Amygdala (tissue), 56 donors: ENCODE results near the gene ATP5F1E.
A peak's percentile ranks its signal among the peaks of the same experiment; 100 is the strongest.
"Not testable (repeated sequence)": the region's sequence is repeated elsewhere in the genome, so short reads cannot be mapped to it uniquely, and the experiment has no call there.

Experiments
- DNase-seq, 56 donors: peaks; one replicate each; lab custom pipeline; 2025; lab: John Stamatoyannopoulos, UW

The ATP5F1E gene

DNA sequence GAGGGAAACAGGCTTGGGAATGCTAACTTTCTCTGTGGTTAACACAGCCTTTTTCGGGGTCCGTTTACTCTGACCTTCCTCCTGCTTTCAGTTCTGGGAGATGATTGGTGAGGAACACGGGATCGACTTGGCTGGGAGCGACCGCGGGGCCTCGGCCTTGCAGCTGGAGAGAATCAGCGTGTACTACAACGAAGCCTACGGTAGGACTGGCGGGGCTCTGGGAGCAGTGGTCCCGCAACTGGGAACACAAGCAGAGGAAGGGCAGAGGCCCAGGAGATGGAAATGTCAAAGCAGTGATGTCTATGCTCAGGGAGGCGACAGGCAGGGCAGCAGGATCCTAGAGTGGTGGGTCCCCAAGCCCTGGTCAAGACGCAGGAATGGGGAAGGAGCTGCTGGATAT, 9.4 kb downstream of the ATP5F1E start:
- no peak for DNase-seq

DNA sequence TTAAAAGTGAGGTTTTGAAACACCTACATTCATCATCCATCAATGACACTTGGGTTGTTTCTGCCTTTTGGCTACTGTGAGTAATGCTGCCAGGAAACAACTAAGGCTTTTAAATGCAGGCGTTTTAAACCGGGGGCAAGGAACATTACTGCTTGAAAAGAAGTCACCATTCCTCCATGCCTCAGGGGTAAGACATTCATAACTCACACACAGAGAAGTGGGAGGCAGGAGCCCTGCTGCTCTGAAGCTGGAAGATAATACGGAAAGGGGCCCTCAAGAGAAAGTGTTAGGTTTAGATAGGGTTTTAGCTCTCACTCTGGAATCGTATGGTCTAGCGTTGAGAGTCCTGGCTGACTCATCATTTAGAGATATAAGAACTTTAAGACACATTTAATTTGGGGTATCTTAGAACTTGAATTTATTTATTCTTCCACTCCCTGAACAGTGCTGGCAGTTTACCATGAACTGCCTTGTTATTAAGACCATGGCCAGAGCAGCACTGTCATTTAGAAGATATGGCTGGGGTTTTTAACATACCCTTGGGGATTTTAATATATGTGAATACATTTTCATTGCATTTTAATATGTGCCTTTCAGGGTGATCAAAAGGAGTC, 11.1 kb downstream of the ATP5F1E start:
- DNase-seq = no peak

DNA sequence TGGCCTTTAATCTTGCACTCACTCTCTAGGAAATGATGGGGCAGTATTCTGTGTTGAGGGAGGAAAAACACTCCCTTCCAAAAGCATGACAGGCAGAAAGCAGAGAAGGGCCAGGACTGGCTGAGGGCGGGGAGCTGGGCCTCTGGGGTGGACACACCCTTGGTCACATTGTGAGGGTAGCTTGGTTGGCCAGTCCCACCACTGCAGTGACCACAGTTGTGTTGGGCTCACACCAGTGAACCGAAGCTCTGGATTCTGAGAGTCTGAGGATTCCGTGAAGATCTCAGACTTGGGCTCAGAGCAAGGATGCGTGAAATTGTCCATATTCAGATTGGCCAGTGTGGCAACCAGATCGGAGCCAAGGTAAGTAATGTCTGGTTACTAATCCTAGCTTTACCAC, 12.9 kb downstream of the ATP5F1E start, which contains the start of gene TUBB1:
Gene TUBB1, plus strand, starts transcription at position 213 of the 400 bp plus-strand sequence. Its CDS starts 94 bp downstream, at position 307.
- DNase-seq = no peak

DNA sequence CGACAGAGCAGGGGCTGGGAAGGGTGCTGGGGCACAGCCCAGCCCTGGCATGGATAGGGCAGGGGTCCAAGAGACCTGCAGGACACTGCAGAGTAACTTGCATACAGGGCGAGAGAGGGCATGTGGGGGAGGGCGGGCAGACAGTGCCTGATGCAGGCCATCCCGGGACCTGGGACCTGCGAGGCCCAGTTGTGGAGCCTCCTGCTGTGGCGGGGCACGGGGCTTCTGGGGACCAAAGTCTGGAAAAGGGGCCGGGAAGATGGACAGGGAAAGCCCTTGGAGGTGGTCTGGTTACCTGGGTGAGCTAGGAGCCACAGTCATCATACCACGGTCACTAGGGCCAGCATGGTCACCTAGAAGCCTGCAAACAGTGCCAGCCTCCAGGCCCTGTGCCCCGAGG, 13.3 kb downstream of the ATP5F1E start:
- DNase-seq = no peak

DNA sequence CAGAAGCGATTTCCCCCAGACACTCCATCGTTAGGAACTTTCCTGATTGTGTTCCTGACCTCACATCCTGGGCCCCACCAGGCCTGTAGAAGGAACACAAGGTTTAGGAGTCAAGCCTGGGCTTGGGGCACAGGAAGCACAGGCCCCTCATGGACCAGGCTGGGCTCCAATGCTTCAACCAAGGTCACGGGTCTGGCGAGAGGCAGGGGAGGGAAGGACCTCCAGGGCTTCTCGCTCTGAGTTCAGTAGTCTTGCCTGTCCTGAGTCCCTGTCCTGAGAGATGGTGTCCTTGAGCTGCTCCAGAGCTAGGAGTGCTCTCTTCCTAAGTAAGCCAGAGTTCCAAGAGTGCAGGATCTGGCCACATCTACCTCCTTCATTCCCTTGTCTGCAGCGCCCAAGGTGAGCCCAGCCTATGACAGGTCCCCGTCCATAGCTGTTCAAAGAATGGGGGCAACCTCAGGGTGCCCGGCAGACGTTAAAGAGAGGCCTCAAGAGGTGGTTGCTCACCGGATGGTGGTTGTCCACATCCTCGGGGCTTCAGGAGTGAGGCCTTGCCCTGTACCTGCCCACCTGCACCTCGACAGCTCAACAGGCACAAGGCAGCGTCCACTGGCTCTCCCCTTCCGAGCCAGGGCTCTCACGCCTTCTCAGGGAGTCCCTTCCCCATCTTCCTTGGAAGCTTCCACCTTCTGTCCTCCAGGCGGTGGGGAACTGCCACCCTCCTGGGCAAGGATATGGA, 14.5 kb downstream of the ATP5F1E start:
- DNase-seq = no peak

DNA sequence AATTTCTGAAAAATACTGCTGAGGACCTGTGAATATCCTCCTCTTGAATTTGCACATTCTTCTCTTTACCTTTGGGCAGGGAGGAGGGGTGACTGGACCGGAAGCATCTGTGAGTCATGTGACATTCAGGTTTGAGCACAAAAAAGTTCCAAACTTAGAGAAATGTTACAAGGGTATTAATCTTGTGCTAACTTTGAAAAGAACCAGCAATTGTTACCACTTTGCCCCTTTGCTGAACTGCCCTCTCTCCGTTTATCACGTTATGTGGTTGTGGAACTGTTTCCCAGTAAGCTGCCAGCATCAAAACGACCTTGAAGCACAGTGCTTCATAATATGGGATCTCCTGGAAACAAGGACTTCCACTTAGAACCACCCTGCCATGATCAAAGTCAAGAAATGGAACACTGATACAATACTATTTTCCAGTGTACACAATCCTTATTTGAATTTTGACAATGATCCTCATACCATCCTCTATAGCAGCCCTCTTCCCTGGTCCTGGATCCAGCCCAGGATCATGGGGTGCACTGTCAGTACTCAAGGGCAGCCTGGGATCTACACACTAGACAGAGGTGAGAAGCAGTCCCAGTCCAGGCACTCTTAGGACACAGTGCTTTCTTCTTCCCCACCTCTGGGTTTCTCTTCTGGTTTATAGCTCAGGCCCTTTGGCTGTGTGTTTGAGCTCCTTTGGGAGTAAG, 15.2 kb downstream of the ATP5F1E start:
- no peak for DNase-seq

DNA sequence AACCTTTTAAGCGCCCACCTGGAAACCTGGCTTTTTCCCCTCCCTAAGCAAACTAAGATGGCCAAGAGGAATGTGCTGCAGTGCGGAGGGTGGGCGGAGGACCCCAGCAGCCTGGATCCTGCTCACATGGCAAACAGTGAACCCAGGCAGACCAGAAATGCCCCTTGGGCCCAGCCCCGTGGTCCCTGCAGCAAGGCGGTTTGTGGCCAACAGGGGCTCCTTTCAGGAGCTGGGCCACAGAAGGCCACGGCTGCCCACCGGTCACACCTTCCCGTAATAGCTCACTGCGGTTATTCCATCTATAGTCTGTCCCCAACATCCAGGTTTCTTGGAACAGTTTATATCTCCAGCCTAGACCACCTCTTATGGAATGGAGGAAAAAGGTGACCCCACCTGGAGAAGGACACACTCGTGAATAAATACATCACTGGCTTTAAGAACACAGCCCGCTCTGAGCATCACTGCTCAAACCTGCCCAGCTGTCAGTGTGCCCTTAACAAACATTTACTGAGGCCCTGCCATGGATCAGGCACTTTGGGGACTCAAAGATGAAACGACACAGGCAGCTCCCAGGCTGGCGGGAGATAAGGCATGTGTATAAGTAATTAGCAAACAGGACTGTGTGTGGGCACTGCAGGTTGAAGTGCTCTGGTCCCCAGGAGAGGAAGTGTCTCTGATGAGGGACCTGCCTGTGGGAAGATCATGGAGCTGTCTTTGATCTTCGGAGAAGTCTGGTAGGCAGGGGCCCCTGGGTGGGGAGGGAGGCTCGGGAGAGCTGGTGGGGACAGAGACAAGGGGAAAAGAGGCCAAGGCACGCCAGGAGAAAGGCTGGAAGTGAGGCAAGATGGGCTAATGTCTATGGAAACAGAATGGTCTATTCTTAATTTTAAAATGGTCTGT, 16.1 kb downstream of the ATP5F1E start:
- no peak for DNase-seq

DNA sequence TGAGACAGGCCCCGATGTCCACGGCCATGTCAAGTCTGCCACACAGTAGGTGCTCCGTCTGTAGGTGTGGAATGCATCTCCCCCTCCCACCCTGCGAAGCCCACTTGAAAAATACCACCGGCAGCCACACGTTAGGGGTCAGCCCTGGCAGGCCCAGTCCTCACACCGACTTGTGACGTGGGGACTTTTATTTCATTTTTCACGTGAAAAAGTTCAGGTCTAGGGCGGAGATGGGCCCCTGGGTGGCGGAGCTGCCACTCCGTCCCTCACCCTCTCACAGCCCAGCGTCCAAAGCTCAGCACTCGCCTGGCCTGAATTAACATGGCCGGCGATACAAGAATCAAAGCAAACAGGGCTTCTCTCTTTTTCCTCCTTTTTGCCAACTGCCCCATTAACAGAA, 16.7 kb downstream of the ATP5F1E start:
- DNase-seq = no peak

DNA sequence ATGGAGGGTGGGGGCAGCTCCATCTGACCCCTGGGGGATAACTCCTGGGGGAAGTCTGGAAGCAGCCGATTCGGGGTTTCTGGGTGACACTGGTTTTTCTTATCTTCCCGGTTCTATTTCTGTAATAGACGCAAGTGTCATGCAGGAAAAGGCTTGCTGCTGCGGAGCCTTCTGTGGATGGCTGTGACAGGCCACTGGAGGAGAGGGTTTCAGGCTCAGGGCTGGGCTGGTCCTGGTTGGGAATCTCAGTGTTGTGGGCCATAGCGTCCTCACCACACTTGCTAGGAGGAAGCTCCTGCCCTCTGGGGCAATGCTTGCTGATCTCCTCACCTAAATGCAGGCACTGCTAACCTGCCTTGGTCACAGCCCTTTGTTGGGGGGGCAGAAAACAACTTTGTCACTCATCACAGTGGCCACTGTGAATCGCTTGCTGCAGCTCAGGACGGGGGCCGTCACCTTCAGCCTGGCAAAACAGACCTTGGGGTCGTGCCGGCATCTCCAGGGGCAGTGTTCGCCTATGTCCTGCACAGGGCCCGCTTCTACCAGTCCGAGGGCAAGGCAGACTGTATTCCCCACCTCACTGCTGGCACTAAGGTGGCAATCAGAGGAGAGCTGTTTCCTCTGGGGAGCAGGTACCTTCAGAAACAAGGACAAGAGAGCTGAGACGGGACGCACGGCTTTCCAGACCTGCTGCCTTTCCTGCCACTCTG, 17.3 kb downstream of the ATP5F1E start:
- no peak for DNase-seq

DNA sequence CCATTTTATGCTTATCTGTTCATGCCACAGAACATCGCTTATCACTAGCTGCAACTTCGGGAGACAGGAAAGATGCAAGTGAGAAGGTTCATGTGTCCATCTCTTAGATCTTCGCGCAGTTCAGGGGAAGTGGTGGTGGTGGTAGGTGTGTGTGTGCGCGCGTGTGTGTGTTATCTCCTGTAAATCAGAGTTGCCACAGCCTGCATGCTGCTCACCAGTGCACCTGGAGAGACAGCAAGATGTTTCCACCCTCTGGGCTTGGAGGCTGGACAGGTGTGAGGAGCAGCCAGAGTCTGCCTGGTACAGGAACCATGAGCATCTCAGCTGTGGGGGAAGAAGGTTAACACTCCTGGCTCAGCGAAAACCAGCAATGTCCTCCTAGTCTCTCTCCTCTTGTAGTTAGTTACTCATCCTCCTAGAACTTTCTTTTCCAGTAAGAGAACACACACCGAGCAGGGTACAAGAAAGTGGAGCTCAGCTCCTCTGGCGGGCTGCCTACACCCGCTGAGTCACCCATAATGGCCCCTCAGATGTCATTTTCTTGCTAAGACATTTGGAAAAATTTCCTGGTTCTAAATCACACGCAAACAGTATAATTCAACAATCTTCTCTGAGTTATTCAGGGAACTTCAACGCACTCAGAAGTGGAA, 18.1 kb downstream of the ATP5F1E start:
- DNase-seq = no peak

DNA sequence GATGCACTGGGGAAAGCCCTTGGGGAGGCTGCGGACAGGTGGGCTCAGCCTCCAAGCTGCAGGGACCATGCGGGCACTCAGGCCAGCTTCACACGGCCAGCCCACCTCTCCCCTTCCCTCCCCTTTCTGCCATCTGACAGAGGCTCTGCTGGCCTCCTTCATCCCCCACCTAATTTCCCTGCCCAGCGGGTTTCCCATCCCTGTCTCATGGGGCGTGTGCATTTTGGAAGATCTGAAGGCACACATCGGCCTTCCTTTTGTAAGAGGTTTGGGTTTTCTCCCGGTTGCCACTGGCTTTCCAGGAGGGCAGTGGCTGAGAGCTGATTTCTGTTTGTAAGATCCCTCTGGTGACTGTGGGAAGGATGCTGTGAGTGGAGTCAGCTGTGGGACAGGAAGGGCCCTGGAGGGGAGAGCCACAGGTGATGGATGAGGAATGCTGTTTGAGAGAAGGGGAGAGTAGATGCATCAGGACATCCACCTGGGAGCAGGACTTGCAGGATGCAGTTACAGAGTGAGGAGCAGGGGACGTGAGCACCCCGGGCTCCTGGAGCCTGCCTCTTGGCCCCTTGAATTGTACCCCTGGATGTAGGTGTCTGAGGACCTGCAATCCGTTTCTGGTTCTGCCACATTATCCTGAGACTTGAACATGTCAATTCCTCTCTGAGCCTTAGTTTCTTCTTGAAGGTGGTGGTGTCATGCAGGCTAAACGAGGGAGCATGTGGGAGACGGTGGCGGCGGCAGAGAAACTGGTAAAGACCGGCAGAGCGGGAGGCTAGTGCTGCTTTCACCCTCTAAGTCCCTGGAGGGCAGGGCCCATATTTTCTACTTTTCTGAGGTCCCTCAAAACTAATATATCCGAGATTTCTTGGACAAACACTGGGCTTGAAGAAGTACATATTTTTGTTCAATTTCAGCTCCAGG, 18.8 kb downstream of the ATP5F1E start:
- DNase-seq = no peak

DNA sequence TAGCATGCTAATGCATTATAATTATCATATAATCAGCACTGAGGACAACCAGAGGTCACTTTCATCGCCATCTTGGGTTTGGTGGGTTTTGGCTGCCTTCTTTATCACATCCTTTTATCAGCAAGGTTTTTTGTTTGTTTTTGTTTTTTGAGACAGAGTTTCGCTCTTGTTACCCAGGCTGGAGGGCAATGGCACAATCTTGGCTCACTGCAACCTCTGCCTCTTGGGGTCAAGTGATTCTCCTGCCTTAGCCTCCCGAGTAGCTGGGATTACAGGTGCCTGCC, 20.3 kb downstream of the ATP5F1E start:
- DNase-seq = not testable (repeated sequence)

DNA sequence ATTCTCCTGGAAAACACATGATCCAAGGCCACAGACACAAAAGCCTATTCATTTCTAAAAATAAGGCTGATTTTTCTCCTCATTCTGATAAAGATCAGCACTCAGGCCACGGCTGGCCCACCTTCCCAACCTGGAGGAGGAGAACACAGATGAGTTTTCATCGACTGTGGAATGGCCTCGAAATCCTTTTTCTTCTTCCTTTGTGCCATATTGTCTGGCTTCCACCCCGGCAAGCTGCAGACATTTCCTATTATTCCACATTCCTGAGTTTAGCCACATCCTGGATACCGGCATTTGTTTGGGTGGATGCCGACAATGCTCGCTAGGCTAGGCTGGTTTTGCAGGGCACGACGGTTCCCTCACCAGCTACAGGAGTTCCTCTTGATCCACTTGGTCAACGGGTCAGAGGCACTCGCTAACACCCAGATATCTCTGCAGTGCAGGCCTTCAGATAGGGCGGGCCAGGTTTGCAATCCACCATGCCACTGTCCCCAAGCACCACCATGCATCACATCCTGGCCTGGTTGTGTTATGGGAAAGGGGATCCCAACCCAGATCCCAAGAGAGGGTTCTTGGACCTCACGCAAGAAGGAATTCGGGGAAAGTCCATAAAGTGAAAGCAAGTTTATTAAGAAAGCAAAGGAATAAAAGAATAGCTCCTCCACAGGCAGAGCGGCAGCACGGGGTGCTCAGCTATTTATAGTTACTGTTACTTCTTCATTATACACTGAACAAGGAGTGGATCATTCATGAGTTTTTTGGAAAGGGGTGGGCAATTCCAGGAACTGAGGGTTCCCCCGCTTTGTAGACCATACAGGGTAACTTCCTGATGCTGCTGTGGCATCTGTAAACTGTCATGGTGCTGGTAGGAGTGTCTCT, 20.9 kb downstream of the ATP5F1E start:
- peak in 1 of 56 donors; percentile 6 for DNase-seq

DNA sequence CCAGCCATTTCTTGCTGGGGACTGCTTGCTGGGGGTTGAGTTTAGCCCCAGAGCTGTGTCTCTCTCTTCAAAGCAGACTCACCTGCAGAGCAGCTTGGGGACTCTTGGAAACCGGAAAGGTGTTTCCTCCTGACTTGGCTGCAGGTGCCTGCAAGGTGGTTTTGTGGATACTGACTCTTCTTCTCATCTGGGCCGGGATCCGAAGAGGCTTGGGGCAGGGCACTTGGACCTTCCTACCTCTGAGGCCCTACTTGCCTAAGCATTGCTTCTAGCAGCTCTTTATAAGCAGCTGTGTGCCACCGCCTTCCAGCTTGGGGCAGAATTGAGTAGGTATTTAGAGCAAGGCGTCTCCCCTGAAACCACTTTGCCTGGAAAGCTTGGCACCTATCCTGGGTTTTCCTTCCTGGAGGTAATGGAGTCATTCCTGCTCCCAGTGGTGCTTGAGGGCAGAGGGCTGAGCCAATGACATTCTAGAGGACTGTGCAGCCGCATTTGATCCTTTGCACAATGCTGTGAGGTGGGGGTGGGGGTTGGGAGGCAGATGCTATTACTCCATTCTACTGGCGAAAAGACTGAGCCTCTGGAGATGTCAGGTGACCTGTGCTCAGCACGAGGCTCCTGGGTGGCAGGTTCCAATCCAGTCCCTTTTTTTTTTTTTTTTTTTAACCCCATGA, 21.7 kb downstream of the ATP5F1E start:
- no peak for DNase-seq

DNA sequence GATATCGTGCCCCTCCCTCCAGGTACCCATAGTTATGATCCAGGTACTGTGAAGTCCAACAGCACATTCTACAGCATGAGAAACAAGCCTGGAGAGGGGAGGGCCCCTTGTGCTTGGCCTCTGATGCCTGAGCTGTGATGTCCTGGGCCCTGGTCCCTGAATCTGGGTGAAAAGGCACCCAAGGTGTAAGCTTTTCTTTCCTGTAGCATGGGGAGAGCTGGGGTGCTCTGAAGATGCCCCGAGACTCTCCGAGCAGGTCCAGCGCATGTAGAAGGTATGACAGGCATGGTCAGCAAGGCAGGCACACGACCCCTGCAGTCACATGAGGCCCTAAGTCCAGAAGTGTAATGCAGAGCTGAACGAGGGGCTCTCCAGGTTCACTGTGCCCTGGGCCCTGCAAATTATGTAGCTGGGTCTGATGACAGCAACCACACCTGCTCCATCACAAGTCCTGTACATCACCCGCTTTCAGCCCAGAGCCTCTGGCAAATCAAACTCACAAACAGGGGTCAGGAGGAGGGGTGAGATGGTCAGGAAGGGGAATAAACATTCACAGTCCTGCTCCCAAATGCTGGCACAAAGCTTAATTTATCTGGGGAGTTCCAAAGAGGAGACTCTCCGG, 23.3 kb downstream of the ATP5F1E start:
- no peak for DNase-seq

DNA sequence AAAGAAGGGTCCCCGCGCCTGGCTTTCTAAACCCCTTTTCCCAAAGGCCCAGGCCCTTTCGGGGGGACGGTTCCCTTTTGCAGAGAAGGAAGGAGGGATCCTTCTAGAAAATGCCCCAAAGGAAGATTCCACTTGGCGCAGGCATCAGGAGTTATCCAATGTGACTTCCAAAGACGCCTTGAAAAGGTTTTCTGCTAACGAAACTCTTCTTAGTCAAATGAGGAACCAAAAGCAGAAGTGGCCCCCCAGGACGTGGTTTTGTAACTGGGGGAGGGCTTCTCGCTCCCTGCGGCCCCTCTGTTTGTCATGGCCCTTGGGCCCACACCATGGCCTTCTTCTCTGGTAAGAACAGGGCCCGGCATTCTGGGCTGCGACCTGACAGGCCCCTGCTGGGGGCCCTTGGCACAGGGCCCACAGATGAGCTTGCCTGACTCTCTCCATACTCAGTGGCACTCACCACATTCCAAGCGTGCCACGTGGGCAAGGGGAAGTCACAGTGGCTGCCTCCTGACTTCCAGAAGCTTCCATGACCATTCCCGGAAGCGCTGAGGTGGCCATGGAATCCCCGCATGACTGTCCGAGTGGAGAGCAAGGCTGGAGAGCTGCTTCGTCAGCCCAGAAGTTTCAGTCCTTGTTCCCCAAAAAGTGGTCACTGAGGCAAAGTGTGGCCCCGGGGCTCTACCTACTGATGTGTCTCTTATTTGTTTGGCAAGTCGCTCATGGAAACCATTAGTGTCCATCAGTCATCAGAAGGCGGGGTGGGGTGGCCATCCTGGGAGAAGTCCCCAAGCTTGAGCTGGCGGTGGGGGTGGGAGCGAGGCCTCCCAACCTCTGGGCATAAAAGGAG, 24.2 kb downstream of the ATP5F1E start:
- peak in 11 of 56 donors; percentile 13 to 71 (median 39) for DNase-seq
